ENCODE results near the gene SEC14L1. TPM values are rescaled to one million over a fixed set of nuclear protein-coding genes. Genes with fewer than 3 reads are reported as not detected.

SEC14L1 gene
- total and polyA plus RNA-seq, 3 experiments from 2014 or later, result 9.5 to 75.6 (median 73.3) TPM

DNA sequence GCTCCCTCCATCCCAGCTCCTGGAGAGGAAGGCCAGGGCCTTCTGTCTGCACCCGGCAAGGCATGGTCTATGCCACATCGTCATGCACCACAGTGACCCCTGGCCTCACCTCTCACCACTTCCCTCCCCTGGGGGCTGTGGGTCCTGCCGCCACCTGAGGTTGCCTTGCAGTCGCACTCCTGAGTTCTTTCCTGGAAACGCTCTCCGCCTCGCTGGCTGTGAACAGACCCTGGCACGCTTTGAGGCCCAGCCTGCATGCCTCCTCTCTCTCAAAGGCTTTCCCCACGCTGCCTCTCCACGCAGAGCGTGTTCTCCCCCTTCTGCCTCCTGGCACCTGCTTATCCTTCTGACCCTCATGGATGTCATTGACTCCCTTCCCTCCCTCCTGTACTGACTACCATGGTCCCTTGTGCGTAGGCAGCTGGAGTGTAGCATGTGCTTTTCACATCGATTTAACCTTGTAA lies 45.4 kb downstream of the SEC14L1 start:
- H3K27ac ChIP-seq (ENCODE audit: low read depth, low read length), result no peak overlapping the region
- Mint-ChIP-seq H3K27me3 (no peaks in the 10 kb centered on the region), H3K9me3 (no peaks in the 10 kb centered on the region), H3K4me3 (no peak overlapping the region), H3K27ac (no peak overlapping the region), H3K36me3 (peaks cover 0 to 7% (median 5%) of the 10 kb centered on the region in 3 donors), H3K4me1 (peaks cover 36 to 49% (median 45%) of the 10 kb centered on the region in 3 donors)
- ChIA-PET CTCF (no interaction called here), POLR2A (no interaction called here)
- peak in 1 of 5 donors; percentile 13 for DNase-seq
- no peak overlapping the region for H3K4me3 ChIP-seq (ENCODE audit: low read length)
- no peaks in the 10 kb centered on the region for H3K9me3 ChIP-seq (ENCODE audit: low read length)
- no peaks in the 10 kb centered on the region for H3K27me3 ChIP-seq (ENCODE audit: insufficient read depth, low read length, poor library complexity, severe bottlenecking)
- H3K4me1 ChIP-seq (ENCODE audit: insufficient read depth, low read length), result peaks cover 55% of the 10 kb centered on the region
- no peaks in the 10 kb centered on the region for H3K36me3 ChIP-seq (ENCODE audit: insufficient read depth, low read length)

DNA sequence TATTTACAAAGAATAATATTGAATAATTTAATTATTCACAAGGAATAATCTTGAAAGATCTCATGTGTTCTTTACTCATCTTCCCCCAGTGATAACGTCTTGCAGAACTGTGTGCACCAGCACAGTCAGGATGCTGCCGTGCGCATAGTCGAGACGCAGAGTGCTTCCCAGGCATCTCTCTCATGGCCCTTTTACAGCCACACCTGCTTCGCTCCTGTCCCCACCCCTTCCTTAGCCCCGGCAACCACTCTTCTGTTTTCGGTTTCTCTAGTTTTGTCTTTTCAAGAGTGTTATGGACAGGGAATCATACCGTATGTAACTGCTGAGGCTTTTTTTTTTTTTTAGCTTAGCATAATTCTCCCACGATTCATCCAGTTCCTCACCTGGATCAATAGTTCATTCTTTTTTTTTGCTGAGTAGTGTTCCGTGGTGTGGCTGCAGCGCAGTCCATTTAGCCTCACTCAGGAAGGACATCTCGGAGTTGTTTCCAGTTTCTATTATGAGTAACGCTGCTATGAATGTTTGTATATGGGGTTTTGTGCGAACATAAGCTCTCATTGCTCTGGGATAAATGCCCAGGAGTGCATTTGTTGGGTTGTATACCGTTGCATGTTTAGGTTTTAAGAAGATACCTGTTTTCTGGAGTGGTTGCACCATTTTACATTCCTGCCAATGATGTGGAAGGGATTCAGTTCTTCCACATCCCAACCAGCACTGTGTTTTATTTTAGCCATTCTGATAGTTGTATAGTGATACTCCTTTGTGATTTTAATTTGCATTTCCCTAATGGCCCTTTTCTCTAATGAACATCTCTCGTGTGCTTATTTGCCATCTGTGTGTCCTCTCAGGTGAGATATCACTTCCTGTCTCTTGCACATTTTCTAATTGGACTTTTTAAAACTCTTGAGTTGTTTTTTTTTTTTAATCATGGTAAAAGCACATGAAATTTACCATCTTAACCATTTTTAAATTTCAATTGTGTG lies 47.6 kb downstream of the SEC14L1 start:
- H3K27me3 ChIP-seq (ENCODE audit: insufficient read depth, low read length, poor library complexity, severe bottlenecking), result no peaks in the 10 kb centered on the region
- peaks cover 4% of the 10 kb centered on the region for H3K36me3 ChIP-seq (ENCODE audit: insufficient read depth, low read length)
- no peaks in the 10 kb centered on the region for H3K27me3 Mint-ChIP-seq
- H3K4me3 Mint-ChIP-seq, result peak overlapping the region; percentile 11 to 83 (median 56)
- no peaks in the 10 kb centered on the region for H3K9me3 ChIP-seq (ENCODE audit: low read length)
- H3K27ac ChIP-seq (ENCODE audit: low read depth, low read length), result no peak overlapping the region
- no peaks in the 10 kb centered on the region for H3K9me3 Mint-ChIP-seq
- peaks cover 16 to 27% (median 25%) of the 10 kb centered on the region in 3 donors for H3K4me1 Mint-ChIP-seq
- no peak for DNase-seq
- H3K27ac Mint-ChIP-seq, result peak overlapping the region in 7 of 8 donors; percentile 9 to 80 (median 64)
- CTCF ChIA-PET, result interaction anchor here (0.7 kb wide), 1 partner anchor 108 kb away, joined by 3 read pairs; no protein-coding TSS in a partner anchor
- peaks cover 9 to 27% (median 19%) of the 10 kb centered on the region in 3 donors for H3K36me3 Mint-ChIP-seq
- POLR2A ChIA-PET, result no interaction called here
- H3K4me3 ChIP-seq (ENCODE audit: low read length), result peak overlapping the region; percentile 24
- H3K4me1 ChIP-seq (ENCODE audit: insufficient read depth, low read length), result peaks cover 33% of the 10 kb centered on the region

DNA sequence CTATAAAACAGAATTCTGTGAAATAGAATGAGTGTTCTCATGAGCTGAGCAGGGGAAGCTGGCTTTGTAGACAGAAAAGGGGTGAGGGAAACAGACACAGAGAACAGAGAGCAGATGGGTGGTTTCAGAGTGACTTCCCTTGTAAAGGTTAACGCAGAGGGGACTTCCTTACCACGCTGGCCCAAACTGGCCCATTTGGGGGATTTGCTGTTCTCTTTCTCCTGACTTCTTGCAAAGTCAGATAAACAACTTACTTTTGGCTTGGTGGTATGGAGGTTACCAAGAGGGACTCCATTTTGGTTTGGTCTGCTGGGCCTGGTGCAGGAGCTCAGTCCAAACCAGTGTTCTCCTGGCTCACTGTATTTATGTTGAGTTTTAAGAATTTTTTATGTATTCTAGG lies 48.4 kb downstream of the SEC14L1 start:
- POLR2A ChIA-PET, result no interaction called here
- no peak overlapping the region for H3K27ac ChIP-seq (ENCODE audit: low read depth, low read length)
- H3K27me3 ChIP-seq (ENCODE audit: insufficient read depth, low read length, poor library complexity, severe bottlenecking), result no peaks in the 10 kb centered on the region
- no peak overlapping the region for H3K4me3 ChIP-seq (ENCODE audit: low read length)
- Mint-ChIP-seq H3K4me3 (peak overlapping the region in 3 of 7 donors; percentile 11 to 83 (median 70)), H3K27me3 (no peaks in the 10 kb centered on the region), H3K27ac (peak overlapping the region in 5 of 8 donors; percentile 0 to 69 (median 64)), H3K36me3 (peaks cover 9 to 35% (median 20%) of the 10 kb centered on the region in 3 donors), H3K4me1 (peaks cover 13 to 23% (median 20%) of the 10 kb centered on the region in 3 donors), H3K9me3 (no peaks in the 10 kb centered on the region)
- H3K36me3 ChIP-seq (ENCODE audit: insufficient read depth, low read length), result peaks cover 9% of the 10 kb centered on the region
- H3K4me1 ChIP-seq (ENCODE audit: insufficient read depth, low read length), result peaks cover 33% of the 10 kb centered on the region
- CTCF ChIA-PET, result interaction anchor here (0.9 kb wide), 1 partner anchor 1429 kb away, joined by 3 read pairs; no protein-coding TSS in a partner anchor
- peak in 1 of 5 donors; percentile 23 for DNase-seq
- no peaks in the 10 kb centered on the region for H3K9me3 ChIP-seq (ENCODE audit: low read length)

DNA sequence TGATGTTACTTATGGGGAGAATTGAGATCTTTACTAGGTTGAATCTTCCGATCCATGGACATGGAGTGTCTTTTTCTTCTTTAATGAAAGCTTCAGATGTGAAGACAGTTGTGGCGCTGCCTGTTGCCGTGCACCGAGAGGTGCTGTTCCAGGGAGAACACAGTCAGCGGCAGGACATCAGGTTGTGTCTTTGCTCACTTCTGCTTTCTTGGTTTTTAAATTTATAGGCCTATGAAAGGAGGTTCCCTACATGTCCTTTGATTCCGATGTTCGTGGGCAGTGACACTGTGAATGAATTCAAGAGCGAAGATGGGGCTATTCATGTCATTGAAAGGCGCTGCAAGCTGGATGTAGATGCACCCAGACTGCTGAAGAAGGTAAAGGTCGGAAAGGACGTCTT lies 49.8 kb downstream of the SEC14L1 start:
- no peak overlapping the region for H3K27ac ChIP-seq (ENCODE audit: low read depth, low read length)
- H3K4me1 Mint-ChIP-seq, result peaks cover 13 to 23% (median 20%) of the 10 kb centered on the region in 3 donors
- H3K27ac Mint-ChIP-seq, result peak overlapping the region in 2 of 8 donors; percentile 22 to 78
- POLR2A ChIA-PET, result no interaction called here
- no peak overlapping the region for H3K4me3 ChIP-seq (ENCODE audit: low read length)
- DNase-seq, result no peak
- no peaks in the 10 kb centered on the region for H3K27me3 ChIP-seq (ENCODE audit: insufficient read depth, low read length, poor library complexity, severe bottlenecking)
- H3K4me3 Mint-ChIP-seq, result peak overlapping the region in 1 of 7 donors; percentile 30
- H3K9me3 ChIP-seq (ENCODE audit: low read length), result no peaks in the 10 kb centered on the region
- no peaks in the 10 kb centered on the region for H3K9me3 Mint-ChIP-seq
- no peaks in the 10 kb centered on the region for H3K27me3 Mint-ChIP-seq
- peaks cover 15 to 46% (median 28%) of the 10 kb centered on the region in 3 donors for H3K36me3 Mint-ChIP-seq
- H3K36me3 ChIP-seq (ENCODE audit: insufficient read depth, low read length), result peaks cover 17% of the 10 kb centered on the region
- H3K4me1 ChIP-seq (ENCODE audit: insufficient read depth, low read length), result peaks cover 33% of the 10 kb centered on the region
- CTCF ChIA-PET, result no interaction called here

DNA sequence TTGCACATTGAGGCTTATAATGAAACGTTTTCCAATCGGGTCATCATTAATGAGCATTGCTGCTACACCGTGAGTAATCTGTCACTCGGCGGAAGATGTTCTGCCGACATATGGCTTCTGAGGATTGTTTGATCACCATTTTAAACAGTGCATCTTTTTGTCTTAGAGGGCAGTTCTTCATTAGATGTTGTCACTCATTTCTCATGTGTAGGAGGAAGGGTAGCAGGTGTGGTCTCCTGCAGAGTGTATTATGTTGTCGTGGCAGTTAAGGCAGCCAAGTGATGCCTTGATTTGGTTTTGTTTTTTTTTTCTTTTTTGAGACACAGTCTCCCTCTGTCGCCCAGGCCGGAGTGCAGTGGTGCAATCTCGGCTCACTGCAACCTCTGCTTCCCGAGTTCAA lies 50.5 kb downstream of the SEC14L1 start:
- Histone ChIP-seq H3K36me3 (ENCODE audit: insufficient read depth, low read length) (peaks cover 23% of the 10 kb centered on the region), H3K27me3 (ENCODE audit: insufficient read depth, low read length, poor library complexity, severe bottlenecking) (no peaks in the 10 kb centered on the region), H3K4me3 (ENCODE audit: low read length) (no peak overlapping the region), H3K9me3 (ENCODE audit: low read length) (no peaks in the 10 kb centered on the region), H3K27ac (ENCODE audit: low read depth, low read length) (no peak overlapping the region), H3K4me1 (ENCODE audit: insufficient read depth, low read length) (peaks cover 27% of the 10 kb centered on the region)
- no peaks in the 10 kb centered on the region for H3K27me3 Mint-ChIP-seq
- DNase-seq, result no peak
- CTCF ChIA-PET, result no interaction called here
- H3K36me3 Mint-ChIP-seq, result peaks cover 15 to 53% (median 30%) of the 10 kb centered on the region in 3 donors
- H3K9me3 Mint-ChIP-seq, result no peaks in the 10 kb centered on the region
- H3K27ac Mint-ChIP-seq, result peak overlapping the region in 1 of 8 donors; percentile 19
- POLR2A ChIA-PET, result no interaction called here
- H3K4me1 Mint-ChIP-seq, result peaks cover 13 to 23% (median 20%) of the 10 kb centered on the region in 3 donors
- no peak overlapping the region for H3K4me3 Mint-ChIP-seq

DNA sequence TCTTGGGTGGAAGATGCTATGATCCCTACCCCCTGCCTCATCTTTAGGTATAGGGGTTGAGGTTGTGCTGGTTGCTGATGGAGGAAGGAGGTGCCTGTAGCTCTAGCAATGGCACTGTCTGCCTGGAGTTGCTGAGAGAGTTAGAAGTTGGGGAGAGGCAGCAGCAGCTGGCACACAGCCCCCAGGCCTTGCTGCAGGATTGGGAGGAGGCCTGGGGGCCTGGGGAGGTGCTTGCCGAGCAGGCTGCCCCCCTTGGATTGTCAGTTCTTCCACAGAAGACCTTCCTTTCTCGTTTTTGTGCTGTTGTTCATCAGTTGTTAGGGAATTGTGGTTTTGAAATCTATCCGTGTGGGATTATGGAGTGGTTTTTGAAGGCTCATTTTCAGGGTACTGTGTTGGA lies 52.9 kb downstream of the SEC14L1 start:
- Histone ChIP-seq H3K4me1 (ENCODE audit: insufficient read depth, low read length) (peaks cover 10% of the 10 kb centered on the region), H3K27ac (ENCODE audit: low read depth, low read length) (no peak overlapping the region), H3K4me3 (ENCODE audit: low read length) (no peak overlapping the region), H3K36me3 (ENCODE audit: insufficient read depth, low read length) (peaks cover 42% of the 10 kb centered on the region), H3K27me3 (ENCODE audit: insufficient read depth, low read length, poor library complexity, severe bottlenecking) (no peaks in the 10 kb centered on the region), H3K9me3 (ENCODE audit: low read length) (no peaks in the 10 kb centered on the region)
- Mint-ChIP-seq H3K36me3 (peaks cover 15 to 76% (median 30%) of the 10 kb centered on the region in 3 donors), H3K27ac (peak overlapping the region in 2 of 8 donors; percentile 20 to 40), H3K27me3 (no peaks in the 10 kb centered on the region), H3K9me3 (no peaks in the 10 kb centered on the region), H3K4me3 (no peak overlapping the region), H3K4me1 (peaks cover 6 to 15% (median 12%) of the 10 kb centered on the region in 3 donors)
- POLR2A ChIA-PET, result no interaction called here
- CTCF ChIA-PET, result no interaction called here
- no peak for DNase-seq

DNA sequence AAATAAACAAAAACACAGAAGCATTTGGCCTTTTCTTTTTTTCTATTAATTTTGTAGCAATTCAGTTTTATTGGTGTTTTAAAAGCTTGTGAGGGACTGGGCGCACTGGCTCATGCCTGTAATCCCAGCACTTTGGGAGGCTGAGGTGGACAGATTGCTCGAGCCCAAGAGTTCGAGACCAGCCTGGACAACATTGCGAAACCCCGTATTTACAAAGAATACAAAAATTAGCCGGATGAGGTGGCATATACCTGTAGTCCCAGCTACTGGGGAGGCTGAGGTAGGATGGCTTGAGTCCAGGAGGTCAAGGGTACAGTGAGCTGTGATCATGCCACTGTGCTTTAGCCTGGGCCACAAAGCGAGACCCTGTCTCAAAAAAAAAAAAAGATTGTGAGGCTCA lies 53.4 kb downstream of the SEC14L1 start:
- H3K9me3 Mint-ChIP-seq, result no peaks in the 10 kb centered on the region
- Histone ChIP-seq H3K4me1 (ENCODE audit: insufficient read depth, low read length) (peaks cover 4% of the 10 kb centered on the region), H3K27me3 (ENCODE audit: insufficient read depth, low read length, poor library complexity, severe bottlenecking) (no peaks in the 10 kb centered on the region), H3K36me3 (ENCODE audit: insufficient read depth, low read length) (peaks cover 43% of the 10 kb centered on the region), H3K4me3 (ENCODE audit: low read length) (no peak overlapping the region), H3K27ac (ENCODE audit: low read depth, low read length) (no peak overlapping the region), H3K9me3 (ENCODE audit: low read length) (no peaks in the 10 kb centered on the region)
- H3K27ac Mint-ChIP-seq, result peak overlapping the region in 2 of 8 donors; percentile 20 to 40
- peaks cover 1 to 9% (median 7%) of the 10 kb centered on the region in 3 donors for H3K4me1 Mint-ChIP-seq
- H3K4me3 Mint-ChIP-seq, result no peak overlapping the region
- no peaks in the 10 kb centered on the region for H3K27me3 Mint-ChIP-seq
- H3K36me3 Mint-ChIP-seq, result peaks cover 15 to 81% (median 31%) of the 10 kb centered on the region in 3 donors
- CTCF ChIA-PET, result no interaction called here
- no peak for DNase-seq
- POLR2A ChIA-PET, result no interaction called here

DNA sequence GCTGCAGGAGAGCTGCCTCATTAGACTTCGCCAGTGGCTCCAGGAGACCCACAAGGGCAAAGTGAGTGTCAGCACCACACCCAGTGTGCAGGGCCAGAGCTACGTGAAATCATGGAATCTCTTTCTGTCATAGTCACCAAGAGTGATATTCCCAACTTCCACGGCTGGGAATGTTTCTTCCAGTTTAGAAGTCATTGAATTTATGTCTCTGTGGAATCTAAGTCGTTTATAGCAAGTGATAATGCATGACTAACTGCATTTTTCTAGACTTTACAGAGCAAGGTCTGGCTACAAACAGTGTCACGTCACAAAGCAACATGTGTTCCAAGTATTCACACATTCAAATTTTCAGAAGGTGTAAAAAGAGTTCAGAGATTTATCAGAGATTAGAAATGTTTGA lies 55.5 kb downstream of the SEC14L1 start:
- H3K4me1 ChIP-seq (ENCODE audit: insufficient read depth, low read length), result no peaks in the 10 kb centered on the region
- H3K27ac ChIP-seq (ENCODE audit: low read depth, low read length), result no peak overlapping the region
- ChIA-PET POLR2A (no interaction called here), CTCF (no interaction called here)
- Mint-ChIP-seq H3K4me3 (no peak overlapping the region), H3K27ac (no peak overlapping the region), H3K9me3 (no peaks in the 10 kb centered on the region), H3K27me3 (no peaks in the 10 kb centered on the region), H3K36me3 (peaks cover 18 to 93% (median 38%) of the 10 kb centered on the region in 3 donors), H3K4me1 (no peaks in the 10 kb centered on the region)
- H3K27me3 ChIP-seq (ENCODE audit: insufficient read depth, low read length, poor library complexity, severe bottlenecking), result no peaks in the 10 kb centered on the region
- no peaks in the 10 kb centered on the region for H3K9me3 ChIP-seq (ENCODE audit: low read length)
- DNase-seq, result no peak
- H3K36me3 ChIP-seq (ENCODE audit: insufficient read depth, low read length), result peaks cover 62% of the 10 kb centered on the region
- H3K4me3 ChIP-seq (ENCODE audit: low read length), result no peak overlapping the region

Measured in CD8-positive, alpha-beta memory T cell (primary cell).